K562 (cell line): ENCODE data around the gene CORT.
"Not testable (repeated sequence)": the region's sequence is repeated elsewhere in the genome, so short reads cannot be mapped to it uniquely, and the experiment has no call there.

Experiments used
- ARID3B ChIP-seq: fragments of 250-450 bp; sonication (Bioruptor Pico); IDR thresholded peaks from 2 replicates; pipeline ENCODE4 v1.4.0; 2020; ENCODE audit warnings: borderline replicate concordance
- CTCF ChIP-seq, 3 experiments: IDR thresholded peaks in 2 of 3; conservative IDR thresholded peaks in 1 of 3; 2 replicates each; pipeline ENCODE4 v1.5.1; 2011 to 2012; ENCODE audit warnings: low read length in 3 of 3, mild to moderate bottlenecking in 3 of 3, control low read depth in 2 of 3, improper control_type of control experiment in 1 of 3, inconsistent platforms in 1 of 3, low read depth in 1 of 3, mixed read lengths in 1 of 3, moderate library complexity in 1 of 3; ENCODE audit not compliant: insufficient read depth in 2 of 3
- NR2C2 ChIP-seq, 2 experiments: fragments of 200-800 bp in 1 of 2; sonication (Bioruptor generic) in 1 of 2; sonication (generic) in 1 of 2; formaldehyde crosslinking in 1 of 2; IDR thresholded peaks; 2 replicates each; pipeline versions ENCODE4 v1.6.1 to v1.8.0; 2016 to 2022; ENCODE audit warnings: mild to moderate bottlenecking in 1 of 2, missing compliant biosample characterization in 1 of 2, missing genetic modification characterization in 1 of 2, missing genetic modification reagents in 1 of 2
- NR2F6 ChIP-seq: fragments of 450-650 bp; formaldehyde crosslinking; IDR thresholded peaks from 2 replicates; pipeline ENCODE4 v1.4.0; 2020; ENCODE audit warnings: mild to moderate bottlenecking
- POLR2A ChIP-seq: fragments of 450-650 bp; conservative IDR thresholded peaks from 2 replicates; pipeline ENCODE4 v1.6.1; 2016
- RAD21 ChIP-seq, 2 experiments: fragments of 250-450 bp in 1 of 2; fragments of 450-650 bp in 1 of 2; sonication (Bioruptor Pico) in 1 of 2; formaldehyde crosslinking in 1 of 2; IDR thresholded peaks in 1 of 2; conservative IDR thresholded peaks in 1 of 2; 2 replicates each; pipeline versions ENCODE4 v1.4.0 to v1.8.0; 2020 to 2022; ENCODE audit warnings: mild to moderate bottlenecking in 2 of 2, moderate library complexity in 1 of 2
- RBBP5 ChIP-seq: fragments of 200-600 bp; sonication (generic); IDR thresholded peaks from 2 replicates; pipeline ENCODE4 v1.6.1; 2012; ENCODE audit warnings: borderline replicate concordance, mild to moderate bottlenecking, low read length, control low read depth, inconsistent platforms; ENCODE audit not compliant: insufficient read depth, poor library complexity, severe bottlenecking
- YY1 ChIP-seq, 3 experiments: IDR thresholded peaks; 2 replicates each; pipeline ENCODE4 v1.6.1; 2011; ENCODE audit warnings: low read length in 2 of 3, mild to moderate bottlenecking in 2 of 3, moderate library complexity in 2 of 3, borderline replicate concordance in 1 of 3, control low read depth in 1 of 3, low read depth in 1 of 3; ENCODE audit not compliant: insufficient read depth in 3 of 3, insufficient replicate concordance in 2 of 3, control insufficient read depth in 1 of 3, insufficient read length in 1 of 3; ENCODE audit errors: extremely low read depth in 1 of 3
- ZNF212 ChIP-seq: fragments of 450-650 bp; formaldehyde crosslinking; IDR thresholded peaks from 2 replicates; pipeline ENCODE4 v1.4.0; 2020; ENCODE audit warnings: mild to moderate bottlenecking
- ZNF76 ChIP-seq: fragments of 250-450 bp; sonication (Bioruptor Pico); IDR thresholded peaks from 2 replicates; pipeline ENCODE4 v1.4.0; 2020; ENCODE audit warnings: mild to moderate bottlenecking, moderate library complexity, borderline replicate concordance
- TF ChIP-seq, protein P1 (sequence below): sonication (generic); formaldehyde crosslinking; IDR thresholded peaks from 2 replicates; pipeline ENCODE4 v1.5.0; 2020; ENCODE audit warnings: missing genetic modification reagents

- not testable (repeated sequence) for TF ChIP-seq NR2C2 (CRISPR knock-in tag; IDR thresholded peaks at IDR 0.05); NR2C2 (tag; IDR thresholded peaks at IDR 0.05); RBBP5; CTCF (IDR thresholded peaks at IDR 0.05 in 2 of 3, conservative IDR thresholded peaks at IDR 0.05 in 1 of 3; ENCODE audit: insufficient read depth in 2 of 3, low read depth in 1 of 3, low read length in 3 of 3); RAD21 (CRISPR knock-in tag; conservative IDR thresholded peaks at IDR 0.05 in 1 of 2, IDR thresholded peaks at IDR 0.05 in 1 of 2); ZNF212; NR2F6 (CRISPR knock-in tag); YY1 (IDR thresholded peaks at IDR 0.05; ENCODE audit: borderline replicate concordance in 1 of 3, control insufficient read depth in 1 of 3, extremely low read depth in 1 of 3, insufficient read depth in 3 of 3, insufficient read length in 1 of 3, insufficient replicate concordance in 2 of 3, low read depth in 1 of 3, low read length in 2 of 3); ZNF76 (CRISPR knock-in tag); ARID3B (CRISPR knock-in tag)
- peak; percentile 74 for TF ChIP-seq POLR2A
- TF ChIP-seq, protein P1, sequence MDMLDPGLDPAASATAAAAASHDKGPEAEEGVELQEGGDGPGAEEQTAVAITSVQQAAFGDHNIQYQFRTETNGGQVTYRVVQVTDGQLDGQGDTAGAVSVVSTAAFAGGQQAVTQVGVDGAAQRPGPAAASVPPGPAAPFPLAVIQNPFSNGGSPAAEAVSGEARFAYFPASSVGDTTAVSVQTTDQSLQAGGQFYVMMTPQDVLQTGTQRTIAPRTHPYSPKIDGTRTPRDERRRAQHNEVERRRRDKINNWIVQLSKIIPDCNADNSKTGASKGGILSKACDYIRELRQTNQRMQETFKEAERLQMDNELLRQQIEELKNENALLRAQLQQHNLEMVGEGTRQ (CRISPR knock-in tag): not testable (repeated sequence)
These were observed 23.9 kb upstream of the CORT start for GRCh38 chr1:10425826-10426534.
